ENCODE results near the gene LRP11.
"Not testable (repeated sequence)": the region's sequence is repeated elsewhere in the genome, so short reads cannot be mapped to it uniquely, and the experiment has no call there.

The LRP11 gene

GRCh38 chr6:149897855-149898744 lies 33.9 kb upstream of the LRP11 start, which contains the start of gene RAET1E:
Gene RAET1E, minus strand, starts transcription at chr6:149898113. Its CDS starts 7,212 bp downstream, at chr6:149890901.
- no peak for DNase-seq

- DNase-seq: no peak
These were observed 33.0 kb upstream of the LRP11 start for GRCh38 chr6:149897015-149897697.

- no peak for DNase-seq
These were observed 32.3 kb upstream of the LRP11 start for GRCh38 chr6:149896491-149896890.

GRCh38 chr6:149895833-149896271 lies 31.7 kb upstream of the LRP11 start:
- no peak for DNase-seq

- DNase-seq: no peak
These were observed 31.0 kb upstream of the LRP11 start for GRCh38 chr6:149895048-149895590.

- DNase-seq: not testable (repeated sequence)
These were observed 27.7 kb upstream of the LRP11 start for GRCh38 chr6:149891864-149892263.

- no peak for DNase-seq
These were observed 27.1 kb upstream of the LRP11 start for GRCh38 chr6:149891259-149891658.

GRCh38 chr6:149890629-149891045 lies 26.5 kb upstream of the LRP11 start:
- no peak for DNase-seq

GRCh38 chr6:149889326-149889725 lies 25.2 kb upstream of the LRP11 start:
- DNase-seq: no peak

- no peak for DNase-seq
These were observed 24.5 kb upstream of the LRP11 start for GRCh38 chr6:149888659-149889058.

GRCh38 chr6:149888093-149888492 lies 23.9 kb upstream of the LRP11 start:
- DNase-seq: no peak

- DNase-seq: no peak
These were observed 23.2 kb upstream of the LRP11 start for GRCh38 chr6:149887343-149887742.

- no peak for DNase-seq
These were observed 21.7 kb upstream of the LRP11 start for GRCh38 chr6:149885888-149886287.

GRCh38 chr6:149884617-149885016 lies 20.5 kb upstream of the LRP11 start:
- DNase-seq: no peak

- DNase-seq: no peak
These were observed 20.1 kb upstream of the LRP11 start for GRCh38 chr6:149884215-149884614.

- no peak for DNase-seq
These were observed 17.7 kb upstream of the LRP11 start for GRCh38 chr6:149881860-149882259.

GRCh38 chr6:149881066-149881766 lies 17.1 kb upstream of the LRP11 start:
- no peak for DNase-seq

- no peak for DNase-seq
These were observed 13.5 kb upstream of the LRP11 start for GRCh38 chr6:149877659-149878058.

- DNase-seq: no peak
These were observed 12.2 kb upstream of the LRP11 start for GRCh38 chr6:149876241-149876933.

GRCh38 chr6:149872233-149872632 lies 8.1 kb upstream of the LRP11 start:
- DNase-seq: no peak

- no peak for DNase-seq
These were observed 7.0 kb upstream of the LRP11 start for GRCh38 chr6:149871182-149871581.

GRCh38 chr6:149869275-149869892 lies 5.2 kb upstream of the LRP11 start:
- DNase-seq: no peak
